GM12892 (cell line): ENCODE data around the gene YTHDF1.

Source experiments
- POLR2A ChIP-seq: IDR thresholded peaks from 2 replicates; pipeline ENCODE4 v1.6.1; 2011; ENCODE audit warnings: low read depth, low read length, control low read depth
- POLR2AphosphoS5 ChIP-seq: IDR thresholded peaks from 2 replicates; pipeline ENCODE4 v1.6.1; 2011; ENCODE audit warnings: low read depth, low read length, control low read depth
- TAF1 ChIP-seq: IDR thresholded peaks from 2 replicates; pipeline ENCODE4 v1.6.1; 2011; ENCODE audit warnings: low read depth, mild to moderate bottlenecking, control low read depth, low read length, borderline replicate concordance

DNA sequence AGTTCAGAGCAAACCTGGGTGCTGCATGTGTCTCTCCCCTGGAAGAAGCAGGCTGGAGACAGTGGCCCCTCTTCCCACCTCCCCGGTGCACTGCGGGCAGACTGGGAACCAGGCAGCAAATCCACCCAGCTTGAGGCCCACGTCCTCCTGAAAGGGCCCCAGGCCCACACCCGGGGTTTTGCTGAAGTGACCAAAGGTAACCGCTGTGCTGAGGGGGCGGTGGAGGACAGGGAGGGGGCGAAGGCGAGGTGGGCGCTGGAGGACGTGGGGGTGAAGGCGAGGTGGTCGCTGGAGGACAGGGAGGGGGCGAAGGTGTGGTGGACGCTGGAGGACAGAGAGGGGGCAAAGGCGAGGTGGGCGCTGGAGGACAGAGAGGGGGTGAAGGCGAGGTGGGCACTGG, 18.0 kb upstream of the YTHDF1 start:
- no peak for TF ChIP-seq POLR2AphosphoS5
- TF ChIP-seq POLR2A, result no peak
- no peak for TF ChIP-seq TAF1
